Kidney tubule cell (primary cell): ENCODE measurements around the gene N4BP2L2.

Experiments used
- DNase-seq: peaks from one replicate; pipeline ENCODE4 v3.0.0-alpha.2; 2018; ENCODE audit warnings: low spot score

Gene N4BP2L2

DNA sequence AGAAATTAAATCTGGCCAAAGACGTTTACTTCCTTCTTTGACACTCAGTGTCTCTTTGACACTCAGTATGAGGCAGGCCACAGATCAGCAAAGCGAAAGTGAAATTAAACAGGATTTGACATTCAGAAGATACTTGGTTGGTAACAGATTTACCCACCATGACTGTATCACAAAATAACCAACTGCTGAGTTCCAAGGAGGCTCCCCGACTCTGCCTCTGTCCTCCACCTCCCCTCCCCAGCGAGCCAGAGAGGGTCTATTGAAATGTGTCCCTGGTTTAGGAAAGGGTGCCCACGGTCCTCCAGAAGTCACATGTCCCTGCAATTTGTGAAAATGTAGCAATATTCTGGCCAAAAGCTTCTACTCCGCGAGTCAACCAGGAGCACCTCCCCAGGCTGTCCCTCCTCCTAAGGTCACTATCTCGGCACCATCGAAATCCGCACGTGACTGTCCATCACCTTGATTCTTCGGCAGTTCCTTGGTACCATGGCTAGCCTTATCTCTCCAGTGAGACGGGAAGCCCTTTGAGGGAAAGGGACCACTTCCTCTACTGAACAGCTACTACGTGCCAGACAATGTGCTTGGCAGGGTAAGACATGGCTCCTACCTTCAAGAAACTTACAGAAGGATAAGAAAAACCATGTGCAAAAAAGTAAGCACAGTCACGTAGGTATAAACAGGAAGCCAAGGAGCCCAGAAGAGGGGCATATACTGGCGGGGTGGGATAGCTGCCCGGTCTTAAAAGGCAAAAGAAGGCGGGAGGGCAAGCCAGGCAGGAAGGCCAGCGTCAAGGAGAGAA is 112.2 kb downstream of the N4BP2L2 start:
- DNase-seq, result peak; percentile 72

DNA sequence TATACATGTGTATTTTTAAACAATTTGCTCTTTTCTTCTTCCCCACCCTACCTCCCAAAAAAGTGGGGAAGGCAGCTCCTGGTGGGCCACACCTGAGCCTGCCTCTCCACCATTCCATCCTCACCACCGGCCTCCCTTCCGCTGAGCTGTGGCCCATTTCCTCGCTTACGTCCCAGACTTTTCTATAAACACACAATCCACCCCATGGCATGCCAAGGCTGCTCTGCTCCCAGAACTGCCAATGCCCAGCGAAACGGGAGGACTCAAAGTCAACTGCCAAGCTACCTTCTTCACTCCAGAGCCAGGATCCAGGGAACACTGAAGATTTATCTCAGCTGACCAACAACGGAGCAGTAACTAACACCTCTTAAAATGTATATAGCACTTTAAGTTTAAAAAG is 113.4 kb downstream of the N4BP2L2 start:
- no peak for DNase-seq

DNA sequence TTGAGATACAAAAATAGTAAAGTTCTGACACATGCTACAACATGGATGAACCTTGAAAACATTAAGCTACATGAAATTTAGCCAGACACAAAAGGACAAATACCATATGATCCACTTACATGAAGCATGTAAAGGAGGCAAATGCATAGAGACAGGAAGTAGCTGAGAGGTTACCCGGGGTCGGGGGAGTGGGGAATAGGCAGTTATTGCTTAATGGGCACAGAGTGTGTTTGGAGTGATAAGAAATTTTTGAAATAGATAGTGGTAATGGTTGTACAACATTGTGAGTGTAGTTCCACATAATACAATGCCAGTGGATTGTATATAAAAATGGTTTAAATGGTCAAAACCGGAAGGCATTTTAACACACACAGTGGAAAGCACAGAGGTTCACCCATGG is 115.0 kb downstream of the N4BP2L2 start:
- DNase-seq, result no peak

DNA sequence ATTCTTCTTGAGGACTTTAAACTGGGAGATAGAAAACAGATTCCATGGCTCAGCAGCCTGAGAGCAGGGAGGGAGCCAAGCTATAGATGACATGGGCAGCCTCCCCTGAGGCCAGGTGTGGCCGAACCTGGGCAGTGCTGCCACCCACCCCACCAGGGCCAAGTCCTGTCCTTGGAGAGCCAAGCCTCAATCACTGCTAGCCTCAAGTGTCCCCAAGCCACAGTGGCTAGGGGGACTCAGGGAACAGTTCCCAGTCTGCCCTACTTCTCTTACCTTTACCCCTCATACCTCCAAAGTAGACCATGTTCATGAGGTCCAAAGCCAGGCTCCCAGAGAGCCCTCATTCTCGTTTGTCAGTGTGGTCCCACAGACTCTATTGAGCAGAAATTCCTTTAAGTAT is 118.7 kb downstream of the N4BP2L2 start:
- DNase-seq, result no peak

DNA sequence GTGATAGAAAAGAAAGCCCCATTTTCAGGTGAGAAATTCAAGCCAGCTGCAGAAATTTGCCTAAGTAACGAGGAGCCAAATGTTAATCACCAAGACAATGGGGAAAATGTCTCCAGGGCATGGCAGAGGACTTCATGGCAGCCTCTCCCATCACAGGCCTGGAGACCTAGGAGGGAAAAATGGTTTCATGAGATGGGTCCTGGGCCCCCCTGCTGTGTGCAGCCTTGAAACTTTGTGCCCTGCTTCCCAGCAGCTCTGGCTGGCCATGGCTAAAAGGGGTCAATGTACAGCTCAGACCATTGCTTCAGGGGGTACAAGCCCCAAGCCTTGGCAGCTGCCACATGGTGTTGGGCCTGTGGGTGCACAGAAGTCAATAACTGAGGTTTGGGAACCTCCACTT is 120.6 kb downstream of the N4BP2L2 start:
- no peak for DNase-seq

DNA sequence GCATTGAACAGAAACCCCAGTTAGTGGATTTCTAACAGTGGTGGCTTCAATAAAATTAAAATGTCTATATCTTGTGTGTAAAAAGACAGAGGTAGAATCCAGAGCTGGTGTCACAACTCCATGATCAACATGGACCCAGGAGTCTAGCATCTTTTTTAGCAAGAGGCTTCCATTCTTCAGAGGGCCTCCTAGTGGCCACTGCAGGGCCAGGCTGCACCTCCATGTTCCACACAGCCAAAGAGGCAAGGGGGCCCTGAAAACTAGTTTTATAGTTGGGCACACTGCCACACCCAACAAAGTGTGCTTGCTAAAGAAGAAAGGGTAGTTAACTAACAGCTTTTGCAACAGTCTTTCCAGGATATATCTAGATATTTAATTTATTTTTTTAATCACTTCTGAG is 123.6 kb downstream of the N4BP2L2 start:
- peak; percentile 6 for DNase-seq

DNA sequence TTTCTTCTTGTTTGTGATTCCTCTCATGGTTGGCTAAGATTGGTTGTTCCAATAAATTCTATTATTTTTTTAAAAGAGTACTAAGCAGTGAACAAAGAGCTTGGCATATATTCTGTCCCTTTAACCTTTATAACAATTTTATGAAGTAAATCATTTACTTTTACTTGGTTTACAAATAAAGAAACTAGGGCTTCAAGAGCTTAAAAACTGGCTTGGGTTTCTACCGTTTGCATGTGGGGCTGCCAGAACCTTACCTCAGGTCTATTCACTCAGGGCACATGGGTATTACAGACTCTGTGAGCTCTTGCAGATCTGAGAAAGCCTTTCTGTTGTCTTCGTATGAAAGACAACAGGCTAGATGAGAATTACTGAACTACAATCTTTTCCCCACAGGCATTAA is 124.0 kb downstream of the N4BP2L2 start:
- DNase-seq, result no peak

DNA sequence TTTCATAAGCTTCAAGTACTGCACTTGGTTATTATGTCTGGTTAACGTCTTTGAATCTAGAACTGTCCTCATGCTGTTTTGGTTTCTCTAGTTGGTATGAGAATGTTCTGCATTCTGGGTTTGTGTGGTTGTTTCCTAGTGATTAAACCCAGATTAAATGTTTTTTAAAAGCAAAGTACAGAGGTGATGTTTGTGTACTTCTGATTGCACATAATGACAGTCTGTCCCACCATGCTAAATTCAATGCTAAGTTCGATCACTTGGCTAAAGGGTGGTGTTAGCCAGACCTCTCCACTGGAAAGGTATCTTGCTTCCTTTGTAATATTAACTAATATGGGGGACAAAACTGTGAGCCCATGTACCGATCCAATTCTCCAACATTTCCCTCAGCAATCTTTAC is 125.3 kb downstream of the N4BP2L2 start:
- no peak for DNase-seq

DNA sequence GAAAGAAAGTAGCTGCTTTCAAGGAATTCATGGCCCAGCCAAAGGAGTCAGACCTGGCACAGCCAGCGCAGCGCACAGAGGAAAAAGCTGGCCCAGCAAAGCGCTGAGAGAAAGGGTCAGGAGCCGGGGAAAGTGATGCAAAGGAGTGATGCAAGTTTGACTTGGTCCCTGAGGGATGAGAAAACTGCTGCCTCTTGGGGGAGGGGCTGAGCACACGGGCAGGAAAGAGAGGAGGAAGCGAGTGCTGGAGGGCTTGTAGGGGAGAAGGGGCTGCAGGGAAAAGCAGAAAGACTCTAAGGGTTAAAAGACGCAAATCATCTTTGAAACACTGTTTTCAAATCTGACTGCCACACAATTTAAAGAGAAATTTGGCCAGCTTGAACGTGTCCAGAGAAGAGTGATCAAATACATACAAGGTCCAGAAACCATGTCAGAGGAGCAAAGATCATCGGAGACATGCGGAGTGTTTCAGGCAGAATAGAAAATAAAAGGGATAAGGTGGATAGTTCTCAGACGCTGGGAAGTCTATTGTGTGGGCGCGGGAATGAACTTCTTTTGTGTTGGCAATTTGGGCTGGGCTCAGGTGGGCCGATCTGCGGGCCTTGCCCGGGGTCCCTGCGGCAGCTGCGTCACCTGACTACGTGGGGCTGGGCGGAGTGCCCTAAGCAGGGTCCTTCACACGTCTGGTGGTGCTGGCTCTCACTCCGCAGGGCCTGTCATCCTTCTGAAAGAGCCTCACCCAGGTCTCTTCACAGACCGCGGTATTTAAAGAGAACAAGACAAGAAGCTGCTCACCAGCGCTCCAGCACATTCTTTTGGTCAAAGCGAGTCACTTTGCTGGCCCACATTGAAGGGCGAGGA is 128.8 kb downstream of the N4BP2L2 start:
- peak; percentile 43 for DNase-seq

DNA sequence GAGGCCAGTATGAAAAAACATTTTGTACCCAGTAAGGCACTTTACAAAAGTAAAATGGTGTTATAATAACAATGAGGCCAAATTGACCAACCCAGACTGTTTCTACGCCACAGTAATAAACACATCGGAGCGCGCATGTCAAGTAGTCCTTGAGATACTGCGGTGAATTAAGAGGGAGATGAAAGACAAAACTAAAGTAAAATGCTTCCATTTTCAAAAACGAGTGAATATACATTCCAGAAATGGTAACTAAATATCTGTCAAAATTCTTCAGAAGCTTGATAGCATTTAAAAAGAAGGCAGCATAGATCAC is 129.6 kb downstream of the N4BP2L2 start:
- DNase-seq, result no peak

DNA sequence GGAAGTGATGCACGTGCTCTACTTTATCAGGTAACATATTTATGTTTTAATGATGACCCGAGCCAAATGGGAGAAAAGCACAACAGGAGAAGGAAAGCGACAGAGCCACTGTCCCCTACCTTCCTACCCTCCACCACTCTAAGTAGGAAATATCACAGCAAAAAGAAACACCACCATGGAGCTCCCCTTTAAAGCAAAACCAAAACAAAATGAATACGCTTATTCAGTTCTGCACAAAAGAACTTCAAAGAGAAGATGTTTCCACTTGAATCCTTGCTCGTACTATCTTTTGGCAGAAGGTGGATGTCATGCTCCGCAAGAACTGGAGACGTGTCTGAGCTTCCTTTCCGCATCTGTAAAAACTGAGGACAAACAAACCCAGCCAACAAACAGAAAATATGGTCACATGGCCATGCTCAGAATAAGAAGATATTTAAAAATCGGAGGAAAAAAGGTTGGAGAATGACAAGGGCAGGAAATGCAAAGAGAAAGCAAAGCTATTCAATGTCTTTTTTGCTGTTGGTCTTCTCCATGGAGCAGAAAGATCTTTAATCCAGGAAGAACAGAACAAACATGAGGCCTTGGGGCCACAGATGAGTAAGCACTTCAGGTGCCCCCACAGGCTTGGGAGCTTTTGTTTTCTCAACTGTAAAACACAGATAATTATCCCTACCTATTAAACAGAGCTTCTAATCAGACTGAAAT is 130.1 kb downstream of the N4BP2L2 start:
- no peak for DNase-seq

DNA sequence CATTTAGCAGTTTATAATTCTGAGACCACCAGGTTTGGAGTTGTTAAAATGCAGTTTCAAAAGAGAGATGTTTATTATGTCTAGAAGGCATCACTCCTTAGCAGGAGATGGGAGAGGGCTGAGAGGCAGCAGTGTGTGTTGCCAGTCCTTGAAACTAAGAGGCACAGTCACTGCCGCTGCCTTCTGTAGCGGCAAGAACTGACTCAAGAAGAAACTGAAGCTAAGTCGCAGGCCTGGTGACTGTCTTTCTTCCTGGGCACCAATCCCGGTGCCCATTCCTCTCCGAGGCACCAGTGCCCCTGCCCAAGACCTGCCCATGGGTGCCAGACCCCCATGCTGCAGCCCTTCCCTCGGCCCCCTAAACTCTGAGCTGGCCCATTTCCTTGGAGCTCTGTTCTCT is 130.7 kb downstream of the N4BP2L2 start:
- DNase-seq, result no peak

DNA sequence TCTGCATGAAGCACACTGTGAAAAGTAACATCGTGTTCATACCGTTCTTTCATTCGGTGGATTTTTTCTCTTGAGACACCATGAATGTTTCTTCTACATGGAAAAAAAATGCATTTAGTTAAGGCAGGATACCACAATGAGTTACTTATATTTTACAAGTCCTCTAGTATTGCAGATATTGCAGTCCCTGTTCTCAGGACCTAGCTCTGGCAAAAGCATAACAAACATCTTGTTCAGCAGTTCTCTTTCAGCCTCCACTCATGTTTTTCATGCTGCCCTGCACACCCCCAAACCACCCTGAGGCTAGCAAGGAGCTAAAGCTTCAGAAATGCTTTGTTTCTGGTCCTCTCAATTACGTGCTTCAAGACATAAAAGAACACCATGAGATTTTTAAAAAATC is 135.5 kb downstream of the N4BP2L2 start:
- DNase-seq, result no peak

DNA sequence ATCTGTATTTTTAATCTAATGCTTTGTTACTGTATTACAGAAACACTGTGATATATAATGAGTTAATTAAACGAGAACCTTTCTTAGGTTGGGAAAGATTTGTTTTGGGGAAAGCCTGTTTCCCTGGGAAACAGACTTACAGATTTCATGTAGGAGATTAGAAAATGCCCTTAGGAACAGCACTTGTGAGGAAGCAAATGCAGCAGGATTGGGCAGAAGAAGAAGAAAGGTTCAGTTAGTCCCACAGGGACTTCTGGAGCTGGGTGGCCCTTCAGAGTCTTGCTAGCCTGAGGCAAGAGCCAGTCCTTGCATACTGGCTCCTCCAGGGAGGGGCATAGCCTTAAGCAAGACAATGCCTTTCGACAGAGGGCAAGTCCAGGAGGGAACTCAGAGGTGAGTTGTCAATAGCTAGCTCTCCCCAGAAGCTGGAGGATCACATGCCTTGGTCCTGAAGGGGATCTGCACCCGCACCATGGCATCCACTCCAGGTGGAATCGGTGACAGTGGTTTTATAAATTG is 147.4 kb downstream of the N4BP2L2 start:
- DNase-seq, result no peak

DNA sequence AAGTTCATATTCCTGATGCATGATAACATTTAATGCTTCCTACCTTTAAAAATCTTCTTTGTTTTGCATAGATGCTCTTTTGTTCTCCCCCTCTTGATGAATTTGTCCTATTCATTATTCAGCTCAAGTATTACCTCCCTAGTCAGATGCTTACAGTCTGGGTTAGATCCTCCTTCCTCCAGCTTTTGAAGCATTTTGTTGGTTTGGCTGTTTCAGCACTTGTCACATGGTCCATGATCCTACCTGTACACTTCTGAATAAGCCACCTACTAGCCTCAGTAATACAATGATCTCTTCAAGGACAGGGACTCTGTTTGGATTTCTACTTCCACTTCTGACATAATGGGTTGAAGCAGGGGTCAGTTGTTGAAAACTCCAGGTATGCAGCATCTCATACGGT is 148.1 kb downstream of the N4BP2L2 start:
- no peak for DNase-seq

DNA sequence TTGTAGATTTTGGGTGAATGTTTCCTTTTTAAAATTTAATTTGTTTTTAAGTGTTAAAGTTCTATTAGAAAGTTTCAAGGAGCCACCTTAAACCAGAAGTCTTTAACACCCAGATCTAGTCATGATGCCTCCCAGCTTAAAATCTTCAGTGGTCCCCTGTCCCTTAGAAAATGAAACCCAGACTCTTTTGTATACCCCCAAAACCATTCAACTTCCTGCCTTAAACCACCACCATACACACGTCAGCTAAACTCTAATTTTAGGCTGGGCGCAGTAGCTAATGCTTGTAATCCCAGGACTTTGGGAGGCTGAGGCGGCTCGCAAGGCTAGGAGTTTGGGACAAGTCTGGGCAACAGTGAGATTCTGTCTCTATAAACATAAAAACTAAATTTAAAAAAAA is 148.5 kb downstream of the N4BP2L2 start:
- DNase-seq, result no peak

DNA sequence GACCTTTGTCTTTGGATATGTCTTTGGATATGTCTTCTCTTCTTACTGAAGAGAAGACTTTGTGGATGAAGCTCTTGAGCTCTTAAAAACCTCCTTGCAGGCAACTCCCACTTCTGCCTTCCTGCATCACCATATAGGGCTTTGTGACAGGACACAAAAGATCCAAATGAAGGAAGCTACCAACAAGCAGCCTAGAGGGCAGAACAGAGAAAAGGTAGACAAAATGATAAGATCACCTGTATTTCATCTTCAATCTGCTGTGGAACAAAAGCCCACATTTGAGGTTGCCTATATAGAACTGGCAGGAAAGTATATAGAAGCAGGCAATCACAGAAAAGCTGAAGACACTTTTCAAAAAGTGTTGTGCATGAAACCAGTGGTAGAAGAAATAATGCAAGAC is 153.2 kb downstream of the N4BP2L2 start:
- DNase-seq, result no peak

DNA sequence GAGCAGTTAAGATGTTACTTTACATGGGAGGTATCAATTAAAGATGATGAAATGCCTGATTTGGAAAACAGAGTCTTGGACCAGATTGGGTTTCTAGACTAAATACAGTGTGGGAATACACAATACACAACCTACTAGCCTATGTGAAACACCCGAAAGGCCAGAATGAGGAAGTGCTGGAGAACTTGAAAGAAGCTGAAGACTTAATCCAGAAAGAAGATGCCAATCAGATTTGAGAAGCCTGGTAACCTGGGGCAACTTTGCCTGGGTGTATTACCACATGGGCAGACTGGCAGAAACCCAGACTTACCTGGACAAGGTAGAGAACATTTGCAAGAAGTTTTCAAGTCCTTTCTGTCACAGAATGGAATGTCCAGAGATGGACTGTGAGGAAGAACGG is 153.9 kb downstream of the N4BP2L2 start:
- DNase-seq, result no peak

DNA sequence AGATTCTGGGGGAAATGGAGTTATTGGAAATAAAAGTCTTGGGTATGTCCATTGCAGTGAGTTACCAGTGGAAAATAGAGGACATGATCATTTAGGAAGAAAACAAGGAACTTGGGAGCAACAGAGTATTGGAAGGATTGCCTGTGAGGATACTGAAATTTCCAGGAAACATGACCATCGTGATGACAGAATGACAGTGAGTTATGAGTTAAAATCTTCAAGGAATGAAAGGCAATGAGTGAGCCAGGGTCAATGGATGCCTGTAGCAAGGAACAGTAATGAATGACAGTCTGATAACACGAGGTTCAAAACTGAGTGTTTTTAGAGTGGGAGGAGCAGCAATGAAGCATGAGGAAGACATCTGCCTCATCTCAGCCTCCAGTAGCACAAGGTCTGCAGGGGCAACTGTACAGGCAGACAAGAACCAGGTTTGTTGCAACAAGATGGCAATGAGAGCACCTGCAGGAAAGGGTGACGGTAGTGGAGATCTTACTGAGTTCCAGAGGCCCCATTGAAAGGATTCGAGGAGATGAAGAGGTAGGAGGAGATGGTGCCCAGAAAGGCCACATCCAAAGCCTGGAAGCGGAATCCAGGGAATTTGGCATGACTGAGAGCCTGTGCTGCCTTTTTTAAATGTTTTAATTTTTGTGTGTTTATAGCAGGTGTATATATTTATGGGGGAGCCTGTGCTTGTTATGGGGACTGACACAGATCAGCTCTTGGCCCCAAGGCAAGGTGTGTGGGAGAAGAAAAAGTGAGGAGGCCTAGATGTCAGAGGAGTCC is 154.6 kb downstream of the N4BP2L2 start:
- no peak for DNase-seq
